Activated T-cell treated with anti-CD3 and anti-CD28 coated beads for 48 hours (primary cell): ENCODE results near the gene IGFBP1.

Experiments used
- DNase-seq: peaks from one replicate; pipeline ENCODE4 v3.0.0-alpha.2; 2020; ENCODE audit warnings: low read depth

Gene IGFBP1

DNA sequence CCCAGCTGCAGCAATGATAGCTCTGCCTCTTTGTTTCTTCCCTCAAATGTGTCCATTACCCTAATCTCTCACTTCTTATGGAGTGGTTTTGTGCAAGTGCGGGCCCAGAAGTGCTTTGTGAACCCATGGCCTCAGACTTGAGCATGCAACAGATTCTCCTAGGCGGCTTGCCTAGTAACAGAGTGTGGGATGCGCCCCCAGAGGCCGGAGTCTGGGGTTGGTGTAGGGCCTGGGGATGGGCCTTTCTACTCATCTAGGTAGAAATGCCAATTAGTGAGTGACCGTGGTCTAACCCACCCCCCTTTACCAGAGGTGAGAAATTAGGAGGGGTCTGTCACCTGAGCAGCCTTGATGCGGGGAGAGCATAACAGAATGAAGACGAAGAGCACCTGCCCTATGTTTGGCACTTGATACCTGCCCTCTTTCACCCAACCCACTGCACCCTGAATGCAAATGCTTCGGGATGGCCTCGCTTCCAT lies 7.0 kb upstream of the IGFBP1 start:
- no peak for DNase-seq

DNA sequence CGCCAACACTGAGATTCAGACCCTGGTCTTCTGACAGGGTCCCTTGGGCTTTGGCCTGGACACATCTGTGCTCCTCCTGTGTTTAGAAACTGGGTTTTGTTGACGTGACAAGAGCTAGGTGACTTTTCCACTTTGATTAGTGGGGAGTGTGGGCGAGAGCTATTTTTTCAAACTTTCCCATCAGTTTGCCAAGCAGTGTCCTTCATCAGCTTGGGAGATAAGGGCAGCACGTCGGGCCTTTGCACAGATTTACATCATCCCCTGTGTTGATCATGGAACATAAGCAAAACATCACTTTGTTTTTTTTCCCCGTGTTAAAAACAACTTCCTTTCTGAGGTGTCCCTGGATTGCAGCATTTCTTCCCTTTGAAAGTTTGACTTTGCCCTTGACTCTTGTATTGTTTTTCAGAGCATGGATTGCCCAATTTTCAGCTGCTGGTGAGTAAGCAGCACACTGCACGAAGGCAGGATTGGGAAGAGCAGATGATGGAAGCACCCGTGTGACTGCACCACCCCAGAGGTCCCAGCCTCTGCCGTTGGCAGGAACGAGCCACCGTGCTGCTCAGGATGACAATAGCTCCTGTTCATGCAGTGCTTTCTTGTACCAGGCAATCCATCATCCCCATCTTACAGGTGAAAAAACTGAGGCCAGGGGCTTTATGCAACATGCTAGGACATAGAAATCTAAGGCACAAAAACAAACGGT lies 6.4 kb upstream of the IGFBP1 start:
- no peak for DNase-seq

DNA sequence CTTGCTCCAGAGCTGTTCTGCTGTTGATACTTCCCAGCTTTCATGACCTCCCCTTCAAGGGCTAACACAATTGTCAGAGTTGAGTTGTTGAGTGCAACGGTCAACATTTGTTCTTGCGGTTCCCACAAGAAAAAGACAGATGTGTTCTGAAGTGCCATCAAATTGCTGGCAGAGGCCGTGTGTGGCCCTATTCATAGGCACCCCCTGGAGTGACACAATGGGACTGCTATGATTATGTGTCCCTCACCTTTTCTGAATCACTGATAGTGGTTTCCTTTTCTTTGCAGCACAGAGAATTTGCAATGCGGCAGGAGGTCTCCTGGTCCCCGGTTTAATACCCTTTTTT lies 5.8 kb upstream of the IGFBP1 start:
- DNase-seq: no peak

DNA sequence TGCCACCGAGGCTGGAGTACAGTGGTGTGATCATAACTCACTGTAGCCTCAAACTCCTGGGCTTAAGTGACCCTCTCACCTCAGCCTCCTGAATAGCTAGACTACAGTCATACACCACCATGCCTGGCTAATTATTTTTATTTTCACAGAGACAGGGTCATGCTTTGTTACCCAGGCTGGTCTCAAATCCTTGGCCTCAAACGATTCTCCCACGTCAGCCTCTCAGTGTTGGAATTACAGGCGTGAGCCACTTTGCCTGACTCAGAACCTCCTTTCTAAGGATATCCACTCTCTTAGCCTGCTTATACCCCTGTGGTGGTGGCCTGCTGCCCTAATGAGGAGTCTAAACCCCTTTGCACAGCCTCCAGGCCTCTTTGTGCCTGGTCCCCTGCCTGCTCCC lies 4.2 kb upstream of the IGFBP1 start:
- no peak for DNase-seq

DNA sequence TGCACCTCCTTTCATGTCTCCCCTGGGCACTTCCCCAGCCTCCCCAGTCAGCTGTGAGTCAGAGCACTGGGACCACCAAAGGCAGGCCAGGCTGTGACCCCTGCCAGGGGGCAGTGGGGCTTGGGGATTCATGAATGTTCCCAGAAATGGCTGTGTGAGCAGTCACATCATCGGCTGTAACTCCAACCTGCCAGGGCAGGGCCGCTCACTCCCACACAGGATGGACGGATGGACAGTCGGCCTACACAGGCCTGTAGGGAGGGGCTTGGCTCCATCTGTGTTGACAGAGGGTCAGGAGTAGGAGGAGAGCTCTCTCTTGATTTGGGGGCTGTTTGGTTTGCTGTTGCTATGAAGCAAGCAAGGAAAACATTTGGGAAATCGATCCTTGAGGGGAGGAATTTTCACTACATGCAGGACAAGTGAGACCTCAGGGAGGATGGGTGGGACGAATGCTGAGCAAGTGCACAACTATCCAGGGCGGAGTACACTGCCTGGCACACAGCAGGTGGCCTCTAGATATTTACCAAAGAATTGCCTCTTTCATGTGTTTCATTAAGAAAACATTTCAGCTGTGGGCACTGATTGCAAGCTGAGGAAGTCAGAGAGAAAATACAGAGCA lies 2.9 kb upstream of the IGFBP1 start:
- no peak for DNase-seq

DNA sequence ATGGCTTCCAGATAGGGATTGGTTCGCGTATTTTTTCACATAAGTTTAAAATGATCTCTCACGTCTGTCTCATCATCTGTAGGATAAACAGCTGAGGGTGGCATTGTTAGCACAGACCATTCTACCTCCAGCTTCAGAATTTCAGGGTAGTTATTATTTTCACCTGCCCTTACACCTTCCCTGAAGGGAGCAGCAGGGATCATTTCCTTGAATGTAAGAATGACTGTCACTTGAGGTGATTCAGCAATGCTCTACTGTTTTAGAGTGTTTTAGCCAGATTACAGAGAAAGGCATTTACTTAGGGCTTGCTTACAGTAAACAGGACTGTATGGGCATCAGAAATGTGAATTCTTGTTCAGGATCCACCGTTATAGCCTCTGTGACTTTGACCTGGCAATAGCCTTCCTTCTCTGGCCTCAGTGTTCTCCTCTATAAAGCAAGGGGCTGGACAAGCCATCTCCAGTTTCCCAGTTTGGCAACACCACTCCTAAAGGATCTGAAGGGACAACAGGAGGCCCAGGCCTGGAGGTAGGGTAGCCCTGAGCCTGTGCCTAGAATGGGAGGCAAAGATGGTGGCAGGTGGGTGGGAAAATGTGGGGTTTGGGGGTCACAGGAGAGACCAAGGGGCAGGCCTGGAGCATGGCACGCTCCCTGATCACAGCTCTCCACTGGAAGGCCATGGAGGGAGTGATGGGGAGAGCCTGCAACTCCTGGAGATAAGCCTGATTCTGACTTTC lies 1.2 kb upstream of the IGFBP1 start:
- no peak for DNase-seq

DNA sequence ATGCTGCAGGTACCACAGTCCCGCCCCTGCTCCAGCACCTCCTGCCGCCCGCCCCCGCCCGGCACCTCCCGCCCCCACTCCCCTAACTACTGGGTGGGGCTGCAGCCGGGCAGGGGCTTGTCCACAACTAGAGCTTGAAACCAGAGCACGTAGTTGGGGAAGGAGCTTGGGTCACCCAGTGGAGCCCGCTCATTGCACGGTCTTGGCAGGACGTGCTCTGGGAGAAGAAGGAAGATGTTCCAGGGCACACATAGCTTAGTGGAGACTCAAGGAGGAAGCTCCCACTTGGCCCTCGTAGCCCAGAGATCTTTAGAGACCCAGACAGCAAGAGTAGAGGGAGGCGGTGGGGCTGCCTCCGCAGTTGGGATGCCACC lies 692 bp downstream of the IGFBP1 start:
- DNase-seq: no peak

DNA sequence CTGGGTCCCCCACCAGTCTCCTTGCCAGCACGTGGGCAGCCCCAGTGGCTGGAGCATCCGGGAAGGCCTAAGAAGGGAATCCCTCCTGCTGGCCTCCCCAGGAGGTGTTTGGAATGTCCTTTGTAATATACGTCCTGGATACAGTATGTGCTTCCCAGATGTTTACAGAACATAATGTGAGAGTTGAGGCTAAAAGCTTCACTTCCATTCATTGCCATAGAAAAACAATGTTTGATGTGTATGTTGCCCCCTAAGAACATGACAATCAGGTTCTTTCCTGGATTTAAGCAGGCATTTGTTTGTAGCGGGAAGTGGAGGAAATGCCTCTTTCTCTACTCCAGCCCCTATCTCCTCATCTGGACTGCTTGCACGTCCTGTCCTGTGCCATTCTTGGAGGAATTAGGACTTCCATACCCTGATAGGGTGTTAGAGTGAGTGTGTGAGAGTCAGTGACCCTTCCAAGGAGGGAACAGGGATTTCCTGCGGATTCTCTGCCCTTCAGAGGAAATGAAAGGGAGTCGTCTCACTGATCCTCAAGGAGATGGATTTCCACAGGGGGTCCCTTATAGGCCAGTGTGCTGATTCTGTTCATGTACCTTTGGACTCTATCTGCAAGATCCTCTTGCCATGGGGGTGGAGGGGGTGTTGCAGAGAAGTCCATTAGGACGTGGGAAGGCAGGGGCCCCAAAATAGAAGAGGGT lies 1.2 kb downstream of the IGFBP1 start:
- no peak for DNase-seq

DNA sequence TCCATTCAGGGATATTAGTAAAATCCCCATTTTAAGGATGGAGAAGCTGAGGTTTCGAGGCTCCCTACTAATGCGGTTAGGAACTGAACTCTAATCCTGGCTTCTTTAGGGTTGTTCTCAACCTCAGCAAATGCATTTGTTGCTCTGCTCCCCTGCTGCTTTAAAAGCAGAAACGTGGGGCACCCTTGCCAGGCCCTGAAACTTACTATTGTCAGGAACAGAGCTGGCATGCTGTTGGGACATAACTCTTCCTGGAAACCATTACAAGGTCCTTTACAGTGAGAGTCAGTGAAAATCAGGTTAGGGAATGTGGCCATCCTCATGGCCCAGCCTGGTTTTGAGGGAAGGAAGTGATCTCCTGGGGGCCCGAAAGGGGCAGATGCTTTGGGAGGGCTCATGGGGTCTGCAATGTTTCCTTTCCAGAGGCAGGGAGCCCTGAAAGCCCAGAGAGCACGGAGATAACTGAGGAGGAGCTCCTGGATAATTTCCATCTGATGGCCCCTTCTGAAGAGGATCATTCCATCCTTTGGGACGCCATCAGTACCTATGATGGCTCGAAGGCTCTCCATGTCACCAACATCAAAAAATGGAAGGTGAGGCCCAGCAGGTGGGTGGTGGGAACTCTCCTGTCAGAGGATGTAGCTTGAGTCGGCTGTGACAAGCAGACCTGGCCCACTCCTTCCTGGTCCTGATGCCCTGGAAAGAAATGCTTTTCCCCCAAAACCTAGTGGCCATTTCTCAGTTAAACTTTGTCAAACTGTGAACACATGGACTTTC lies 2.0 kb downstream of the IGFBP1 start:
- DNase-seq: no peak

DNA sequence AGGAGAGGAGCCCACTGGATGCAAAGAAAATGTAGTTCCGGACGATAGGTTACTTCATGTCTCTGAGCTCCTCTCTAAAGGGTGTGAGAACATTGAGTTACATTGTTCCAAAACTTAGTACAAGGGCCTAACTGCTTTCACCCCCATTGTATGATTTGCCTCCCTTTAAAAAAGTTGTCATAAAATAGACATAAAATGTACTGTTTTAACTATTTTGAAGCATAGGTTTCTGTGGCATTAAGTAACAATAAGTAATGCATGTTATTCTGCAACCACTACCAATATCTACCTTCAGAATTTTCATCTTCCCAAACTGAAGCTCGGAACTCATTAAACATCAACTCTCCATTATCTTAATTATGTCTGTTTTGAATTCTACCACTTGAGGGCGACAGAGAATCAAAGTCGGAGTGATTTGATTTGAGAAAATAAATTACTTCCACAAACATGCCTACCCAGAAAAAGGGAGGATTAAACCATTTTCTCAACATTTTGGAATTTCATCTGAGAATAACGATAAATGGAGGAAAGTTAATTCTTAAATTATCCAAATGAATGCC lies 2.7 kb downstream of the IGFBP1 start:
- no peak for DNase-seq

DNA sequence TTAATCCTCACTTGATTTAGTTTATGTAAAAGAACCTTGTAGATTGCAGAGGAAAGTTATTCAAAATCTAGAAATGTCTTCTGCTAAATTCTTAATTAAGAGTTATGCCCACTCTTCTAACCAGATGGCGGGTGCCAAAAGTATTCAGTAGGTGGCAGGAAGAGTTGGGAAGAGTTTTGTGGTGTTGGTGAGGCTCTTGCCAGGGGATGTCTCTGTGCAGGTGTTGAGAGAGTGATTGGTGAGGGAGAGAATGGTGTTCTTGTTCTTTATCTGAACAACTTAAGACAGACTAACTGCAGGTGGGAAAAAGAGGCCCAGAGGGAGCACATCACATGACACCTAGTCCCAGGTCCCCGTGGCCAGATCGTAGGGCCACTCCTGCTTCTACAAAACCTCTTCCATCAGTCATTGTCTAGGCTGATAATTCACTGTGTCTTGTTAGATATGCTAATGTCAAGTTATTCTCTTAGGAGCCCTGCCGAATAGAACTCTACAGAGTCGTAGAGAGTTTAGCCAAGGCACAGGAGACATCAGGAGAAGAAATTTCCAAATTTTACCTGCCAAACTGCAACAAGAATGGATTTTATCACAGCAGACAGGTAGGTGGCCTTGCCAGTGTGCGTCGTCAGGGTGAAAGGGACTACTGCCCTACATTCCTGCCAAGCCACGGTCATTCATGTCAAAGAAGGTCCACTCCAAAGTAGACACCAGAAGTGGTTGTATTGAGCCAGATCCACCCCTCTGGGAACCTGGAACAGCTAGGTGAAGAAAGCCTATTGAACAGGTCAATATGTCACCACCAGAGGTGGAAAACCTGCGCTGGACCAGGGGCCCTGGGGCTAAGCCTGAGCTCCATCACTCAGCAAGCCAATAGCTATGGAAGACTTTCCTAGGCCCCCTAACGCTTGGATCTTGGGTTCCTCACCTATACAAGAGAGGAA lies 3.4 kb downstream of the IGFBP1 start:
- no peak for DNase-seq

DNA sequence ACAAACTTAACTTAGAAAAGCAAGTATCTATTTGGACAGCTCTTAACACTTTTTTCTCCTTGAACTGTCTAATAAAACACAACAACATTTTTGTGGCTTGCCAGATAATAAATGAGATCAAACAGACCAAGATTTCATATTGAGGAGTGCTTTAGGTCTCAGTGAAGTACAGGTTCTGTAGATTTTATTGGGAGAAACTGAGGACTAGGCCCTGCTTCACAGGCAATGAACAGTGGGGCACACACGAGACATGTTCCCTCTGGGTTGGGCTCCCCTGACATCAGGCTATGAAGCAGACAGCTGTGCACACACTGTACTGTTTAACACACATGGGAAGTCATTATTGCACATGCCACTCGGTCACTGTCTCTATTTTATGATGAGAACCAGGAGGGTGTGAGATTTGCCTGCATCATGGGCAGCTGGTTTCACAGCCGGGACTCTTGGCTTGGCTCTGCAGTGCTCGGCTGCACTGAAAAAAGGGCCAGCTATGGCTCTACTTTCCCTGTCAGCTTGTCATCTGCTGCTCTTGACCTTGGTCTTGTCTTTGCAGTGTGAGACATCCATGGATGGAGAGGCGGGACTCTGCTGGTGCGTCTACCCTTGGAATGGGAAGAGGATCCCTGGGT lies 4.2 kb downstream of the IGFBP1 start:
- DNase-seq: no peak

DNA sequence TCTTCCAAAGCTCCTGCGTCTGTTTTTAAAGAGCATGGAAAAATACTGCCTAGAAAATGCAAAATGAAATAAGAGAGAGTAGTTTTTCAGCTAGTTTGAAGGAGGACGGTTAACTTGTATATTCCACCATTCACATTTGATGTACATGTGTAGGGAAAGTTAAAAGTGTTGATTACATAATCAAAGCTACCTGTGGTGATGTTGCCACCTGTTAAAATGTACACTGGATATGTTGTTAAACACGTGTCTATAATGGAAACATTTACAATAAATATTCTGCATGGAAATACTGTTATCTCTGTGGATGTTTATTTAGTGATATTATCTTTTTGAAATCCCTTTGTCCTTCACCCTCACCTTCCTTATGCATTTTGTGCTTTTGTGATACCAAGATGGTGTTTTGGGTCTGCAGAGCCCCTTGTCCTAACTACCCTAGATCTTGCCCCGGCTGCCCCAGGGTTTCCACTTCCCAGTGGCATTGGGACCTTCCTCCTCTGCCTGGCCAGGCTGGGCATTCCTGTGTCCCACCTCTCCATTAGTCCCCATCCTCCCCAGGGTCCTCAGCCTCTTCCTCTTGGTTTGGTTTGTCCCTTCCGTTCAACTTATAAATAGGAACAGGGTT lies 5.2 kb downstream of the IGFBP1 start:
- no peak for DNase-seq

DNA sequence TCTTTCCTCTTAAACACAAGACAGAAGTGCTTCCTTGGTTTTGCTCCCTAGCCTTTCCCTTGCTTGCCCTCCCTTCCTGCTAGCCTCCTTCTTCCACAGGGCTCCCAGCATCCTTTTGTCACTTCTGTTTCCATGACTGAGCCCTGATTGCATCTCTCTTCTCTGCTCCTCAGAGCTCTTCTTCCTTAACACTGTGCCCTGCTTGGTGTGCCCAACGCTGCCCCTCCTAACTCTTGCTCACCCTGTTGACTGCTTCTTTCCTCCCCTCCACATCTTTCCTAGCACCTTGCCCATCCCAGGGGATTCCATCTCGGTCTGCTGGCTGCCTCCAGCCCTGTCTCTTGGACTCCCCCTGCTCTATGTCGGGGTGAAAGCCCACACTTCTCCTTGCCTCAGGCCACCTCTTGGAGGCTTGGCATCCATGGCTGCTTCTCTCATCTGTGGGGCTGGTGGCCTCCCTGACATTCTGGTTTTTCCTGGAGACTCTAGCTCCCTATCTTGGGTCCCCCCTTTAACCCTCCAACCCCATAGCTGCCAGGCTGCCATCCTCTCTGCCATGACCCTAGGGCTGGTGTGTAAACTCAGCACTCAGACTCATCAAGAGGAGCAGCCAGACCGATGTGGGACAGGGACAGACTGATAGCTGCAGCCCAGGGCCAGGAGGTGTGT lies 5.8 kb downstream of the IGFBP1 start:
- DNase-seq: no peak

DNA sequence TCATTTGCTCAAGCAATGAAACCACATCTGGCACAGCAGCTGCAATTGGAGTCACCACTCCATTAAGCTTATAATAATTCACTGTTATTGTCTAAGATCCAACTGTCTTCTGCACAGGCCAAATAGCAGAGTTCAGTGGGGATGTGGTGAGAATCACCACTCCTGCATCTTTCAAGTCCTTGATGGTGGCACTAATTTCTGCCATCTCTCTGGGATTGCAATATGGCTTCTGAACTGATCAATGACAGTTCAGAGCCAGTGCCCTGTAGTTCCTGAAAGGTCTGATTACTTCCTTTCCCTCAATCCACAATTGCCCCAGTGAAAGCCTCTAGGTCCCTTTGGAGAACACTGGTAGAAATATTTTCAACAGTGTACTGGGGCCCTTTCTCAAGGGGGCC lies 6.4 kb downstream of the IGFBP1 start:
- no peak for DNase-seq

DNA sequence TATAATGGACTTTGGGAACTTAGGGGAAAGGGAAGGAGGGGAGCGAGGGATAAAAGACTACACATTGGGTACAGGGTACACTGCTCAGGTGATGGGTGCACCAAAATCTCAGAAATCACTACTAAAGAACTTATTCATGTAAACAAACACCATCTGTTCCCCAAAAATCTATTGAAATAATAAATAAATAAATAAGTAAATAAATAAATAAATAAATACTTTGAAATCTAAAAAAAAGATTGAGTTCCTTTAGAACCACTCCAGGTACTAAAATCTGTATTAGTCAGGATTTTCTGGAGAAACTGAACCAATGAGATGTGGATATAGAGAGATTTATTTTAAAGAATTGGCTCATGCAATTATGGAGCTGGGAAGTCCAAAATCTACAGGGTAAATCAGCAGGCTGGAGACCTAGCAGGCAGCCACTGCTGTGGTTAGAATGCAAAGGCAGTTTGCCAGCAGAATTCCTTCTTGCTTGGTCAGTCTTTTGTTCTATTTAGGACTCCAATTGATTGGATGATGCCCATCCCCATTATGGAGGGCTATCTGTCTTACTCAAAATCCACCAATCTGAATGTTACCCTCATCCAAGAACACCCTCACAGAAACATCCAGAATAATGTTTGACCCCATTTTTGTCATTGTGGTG lies 8.9 kb downstream of the IGFBP1 start:
- DNase-seq: no peak

DNA sequence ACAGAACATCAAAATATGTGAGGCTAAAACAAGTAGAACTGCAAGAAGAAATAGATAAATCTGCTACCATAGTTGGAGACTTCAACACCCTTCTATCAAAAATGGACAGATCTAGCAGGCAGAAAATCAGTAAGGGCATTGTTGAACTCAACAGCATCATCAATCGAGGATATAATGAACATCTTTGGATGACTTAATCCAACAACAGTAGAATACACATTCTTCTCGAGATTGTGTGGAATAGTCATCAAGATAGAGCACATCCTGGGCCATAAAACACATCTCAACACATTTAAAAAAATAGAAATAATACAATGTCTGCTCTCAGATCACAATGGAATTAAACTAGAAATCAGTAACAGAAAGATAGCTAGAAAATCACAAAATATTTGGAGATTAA lies 9.9 kb downstream of the IGFBP1 start:
- DNase-seq: no peak

DNA sequence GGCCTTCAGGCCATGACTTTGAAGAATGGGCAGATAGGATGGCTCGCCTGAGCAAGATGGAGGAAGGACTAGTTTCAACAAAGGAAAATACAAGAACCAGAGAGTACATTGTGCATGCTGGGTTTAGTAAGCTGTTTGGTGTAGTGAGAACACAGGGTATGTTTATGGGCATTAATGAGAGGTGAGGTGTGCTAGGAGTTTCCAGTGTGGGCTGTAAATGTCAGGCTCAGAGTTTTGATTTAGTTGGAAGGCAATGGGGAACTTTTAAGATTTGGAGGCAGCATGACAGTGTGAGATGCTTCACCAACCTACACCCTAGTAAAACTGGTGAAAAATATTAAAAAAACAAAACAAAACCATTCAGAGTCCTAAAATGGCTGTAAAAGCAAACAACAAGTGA lies 13.3 kb downstream of the IGFBP1 start:
- DNase-seq: no peak

DNA sequence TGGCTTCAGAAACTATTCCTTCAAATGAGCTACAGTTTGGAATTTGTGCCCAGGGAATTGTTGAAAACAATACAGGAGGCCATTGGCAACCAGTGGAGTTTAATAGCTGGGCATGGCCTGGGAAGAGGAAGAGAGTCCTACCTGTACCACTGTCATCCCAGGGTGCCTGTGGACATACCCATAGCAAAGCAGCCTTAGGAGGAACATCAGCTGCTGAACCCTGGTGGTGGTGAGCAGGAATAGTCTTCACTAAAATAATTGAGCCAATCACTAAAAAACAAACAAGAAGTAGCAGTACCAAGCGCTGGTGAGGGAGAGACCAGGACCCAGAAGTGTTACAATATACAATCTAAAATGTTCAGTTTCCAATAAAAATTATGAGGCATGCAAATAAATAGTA lies 14.5 kb downstream of the IGFBP1 start:
- DNase-seq: no peak
